HEK293 (cell line): ENCODE measurements around the gene SPO11.

Source experiments
- CTCF ChIA-PET: fragments of 350-600 bp; formaldehyde crosslinking; extraction: SDS; loops from one replicate; lab custom pipeline; 2021; ENCODE audit warnings: antibody characterized with exemption; lab: Yijun Ruan, JAX
- POLR2A ChIA-PET: fragments of 300-600 bp; formaldehyde crosslinking; extraction: SDS; loops from one replicate; lab custom pipeline; 2020; ENCODE audit warnings: antibody characterized with exemption, inconsistent platforms; lab: Yijun Ruan, JAX
- H3K27ac ChIP-seq: fragments of 200-500 bp; sonication (Bioruptor generic); 2 replicates; pipeline ENCODE4 v1.5.1; 2014; ENCODE audit warnings: low read depth, low read length, control low read depth, inconsistent platforms; ENCODE audit errors: extremely low read depth
- H3K36me3 ChIP-seq, 2 experiments: fragments of 200-500 bp in 1 of 2; sonication (Bioruptor generic) in 1 of 2; 1 replicate in 1 of 2; 2 replicates in 1 of 2; pipeline ENCODE4 v1.5.1; 2014 to 2017; ENCODE audit warnings: inconsistent platforms in 2 of 2, low read length in 2 of 2; ENCODE audit not compliant: control insufficient read depth in 2 of 2, insufficient read depth in 1 of 2
- H3K4me1 ChIP-seq: fragments of 200-500 bp; sonication (Bioruptor generic); 2 replicates; pipeline ENCODE4 v1.5.1; 2014; ENCODE audit warnings: mild to moderate bottlenecking, low read length, inconsistent platforms; ENCODE audit not compliant: control insufficient read depth, insufficient read depth
- H3K4me3 ChIP-seq: 2 replicates; pipeline ENCODE4 v1.5.1; 2011; ENCODE audit warnings: low read depth, mild to moderate bottlenecking, control low read depth, low read length, moderate library complexity
- H3K9me3 ChIP-seq: fragments of 200-500 bp; sonication (Bioruptor generic); 2 replicates; pipeline ENCODE4 v1.5.1; 2014; ENCODE audit warnings: low read depth, low read length, inconsistent platforms; ENCODE audit not compliant: control insufficient read depth, insufficient read depth
- KLF9 ChIP-seq: fragments of 450-650 bp; formaldehyde crosslinking; IDR thresholded peaks from 2 replicates; pipeline ENCODE4 v1.5.1; 2016; ENCODE audit warnings: missing biosample characterization, missing genetic modification characterization, low read depth
- PRDM1 ChIP-seq: fragments of 450-650 bp; formaldehyde crosslinking; IDR thresholded peaks from 2 replicates; pipeline ENCODE4; 2016; ENCODE audit warnings: missing biosample characterization, missing genetic modification characterization
- SP7 ChIP-seq: fragments of 450-650 bp; formaldehyde crosslinking; IDR thresholded peaks from 2 replicates; pipeline ENCODE4 v1.5.1; 2016; ENCODE audit warnings: missing biosample characterization, missing genetic modification characterization
- YY2 ChIP-seq: fragments of 450-650 bp; formaldehyde crosslinking; IDR thresholded peaks from 2 replicates; pipeline ENCODE4 v1.5.1; 2016; ENCODE audit warnings: missing biosample characterization, missing genetic modification characterization
- ZBTB48 ChIP-seq: fragments of 450-650 bp; formaldehyde crosslinking; IDR thresholded peaks from 2 replicates; pipeline ENCODE4 v1.5.1; 2016; ENCODE audit warnings: missing biosample characterization, missing genetic modification characterization
- ZFHX2 ChIP-seq: fragments of 450-650 bp; formaldehyde crosslinking; conservative IDR thresholded peaks from 2 replicates; pipeline ENCODE4 v1.5.1; 2016; ENCODE audit warnings: missing biosample characterization, missing genetic modification characterization
- ZFP3 ChIP-seq: fragments of 450-650 bp; formaldehyde crosslinking; IDR thresholded peaks from 2 replicates; pipeline ENCODE4 v1.5.1; 2016; ENCODE audit warnings: low read depth, missing biosample characterization, missing genetic modification characterization
- ZFP69B ChIP-seq: fragments of 450-650 bp; formaldehyde crosslinking; IDR thresholded peaks from 2 replicates; pipeline ENCODE4 v1.5.1; 2016; ENCODE audit warnings: missing biosample characterization, missing genetic modification characterization
- ZIC2 ChIP-seq: fragments of 450-650 bp; formaldehyde crosslinking; IDR thresholded peaks from 2 replicates; pipeline ENCODE4 v1.5.1; 2016; ENCODE audit warnings: missing biosample characterization, missing genetic modification characterization
- ZNF138 ChIP-seq: fragments of 450-650 bp; formaldehyde crosslinking; IDR thresholded peaks from 2 replicates; pipeline ENCODE4 v1.5.1; 2016; ENCODE audit warnings: missing biosample characterization, missing genetic modification characterization, borderline replicate concordance
- ZNF184 ChIP-seq: fragments of 450-650 bp; IDR thresholded peaks from 2 replicates; pipeline ENCODE4 v1.5.1; 2018; ENCODE audit warnings: missing biosample characterization, mild to moderate bottlenecking, missing genetic modification characterization
- ZNF19 ChIP-seq: fragments of 450-650 bp; formaldehyde crosslinking; IDR thresholded peaks from 2 replicates; pipeline ENCODE4; 2016; ENCODE audit warnings: missing biosample characterization, missing genetic modification characterization, low read depth
- ZNF354C ChIP-seq: fragments of 450-650 bp; formaldehyde crosslinking; IDR thresholded peaks from 2 replicates; pipeline ENCODE4 v1.5.1; 2016; ENCODE audit warnings: missing biosample characterization, missing genetic modification characterization, low read depth, borderline replicate concordance
- ZNF433 ChIP-seq: fragments of 450-650 bp; formaldehyde crosslinking; IDR thresholded peaks from 2 replicates; pipeline ENCODE4 v1.5.1; 2016; ENCODE audit warnings: missing biosample characterization, missing genetic modification characterization, low read depth
- ZNF501 ChIP-seq: fragments of 450-650 bp; formaldehyde crosslinking; IDR thresholded peaks from 2 replicates; pipeline ENCODE4 v1.5.1; 2016; ENCODE audit warnings: missing biosample characterization, missing genetic modification characterization
- ZNF529 ChIP-seq: fragments of 450-650 bp; formaldehyde crosslinking; IDR thresholded peaks from 2 replicates; pipeline ENCODE4 v1.5.1; 2017; ENCODE audit warnings: missing genetic modification characterization, missing biosample characterization; ENCODE audit not compliant: insufficient replicate concordance
- TF ChIP-seq, protein P1 (sequence below): IDR thresholded peaks from 2 replicates; pipeline ENCODE4 v1.6.1; 2011; ENCODE audit warnings: mild to moderate bottlenecking, low read depth, low read length, borderline replicate concordance
- TF ChIP-seq, protein P2 (sequence below): fragments of 450-650 bp; formaldehyde crosslinking; IDR thresholded peaks from 2 replicates; pipeline ENCODE4 v1.5.1; 2017; ENCODE audit warnings: missing biosample characterization, mild to moderate bottlenecking, missing genetic modification characterization, moderate library complexity
- TF ChIP-seq, protein P3 (sequence below): fragments of 450-650 bp; formaldehyde crosslinking; conservative IDR thresholded peaks from 2 replicates; pipeline ENCODE4 v1.5.1; 2016; ENCODE audit warnings: low read depth, missing biosample characterization, missing genetic modification characterization

The SPO11 gene

DNA sequence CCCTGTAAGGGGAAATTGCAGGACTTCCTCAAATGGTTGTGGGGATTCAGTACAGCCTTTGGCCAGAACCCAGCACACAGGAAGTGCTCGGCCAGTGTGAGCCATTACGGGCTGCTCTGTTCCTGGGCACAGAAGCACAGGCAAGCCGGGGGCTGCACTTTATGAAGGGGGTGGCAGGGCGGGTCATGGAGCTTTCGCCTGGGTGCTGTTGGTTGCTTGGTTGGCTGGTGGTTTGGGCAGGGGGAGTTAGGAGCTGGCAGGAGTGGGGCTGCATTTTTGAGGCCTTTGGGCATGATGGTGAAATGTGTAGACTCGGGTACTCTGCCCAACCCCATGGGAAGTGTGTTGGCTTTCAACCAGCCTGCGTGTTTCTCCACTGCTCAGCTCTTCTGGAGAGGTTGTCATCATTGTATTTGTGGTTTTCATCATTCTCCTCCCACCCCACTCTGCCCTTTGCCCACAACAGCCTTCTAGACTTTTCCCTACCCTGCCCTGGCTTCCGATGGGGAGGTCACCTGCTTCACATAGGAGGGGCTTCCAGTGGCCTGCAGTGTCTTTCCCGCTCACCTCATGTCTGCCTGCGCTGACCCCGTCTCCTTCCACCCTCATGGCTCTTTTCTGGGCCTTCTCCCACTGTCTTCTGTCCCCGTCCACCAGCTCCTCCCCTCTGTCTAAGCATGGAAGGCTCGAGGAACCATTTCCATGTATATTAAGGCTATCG, 45.5 kb downstream of the SPO11 start:
- peaks cover 29 to 97% of the 10 kb centered on the region in 2 experiments for H3K36me3 ChIP-seq
- TF ChIP-seq ZFP3 (tag by site-specific recombination) (no peak), ZNF138 (tag by site-specific recombination) (no peak), YY2 (tag by site-specific recombination) (no peak), ZNF529 (no peak), ZFP69B (tag by site-specific recombination) (no peak), KLF9 (tag by site-specific recombination) (no peak), SP7 (no peak), ZBTB48 (tag by site-specific recombination) (no peak), ZNF433 (tag by site-specific recombination) (no peak), ZNF19 (tag by site-specific recombination) (no peak), ZFHX2 (tag by site-specific recombination) (no peak), ZNF354C (tag by site-specific recombination) (no peak), PRDM1 (no peak), ZNF184 (no peak)
- TF ChIP-seq, protein P1, sequence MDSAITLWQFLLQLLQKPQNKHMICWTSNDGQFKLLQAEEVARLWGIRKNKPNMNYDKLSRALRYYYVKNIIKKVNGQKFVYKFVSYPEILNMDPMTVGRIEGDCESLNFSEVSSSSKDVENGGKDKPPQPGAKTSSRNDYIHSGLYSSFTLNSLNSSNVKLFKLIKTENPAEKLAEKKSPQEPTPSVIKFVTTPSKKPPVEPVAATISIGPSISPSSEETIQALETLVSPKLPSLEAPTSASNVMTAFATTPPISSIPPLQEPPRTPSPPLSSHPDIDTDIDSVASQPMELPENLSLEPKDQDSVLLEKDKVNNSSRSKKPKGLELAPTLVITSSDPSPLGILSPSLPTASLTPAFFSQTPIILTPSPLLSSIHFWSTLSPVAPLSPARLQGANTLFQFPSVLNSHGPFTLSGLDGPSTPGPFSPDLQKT: no peak
- TF ChIP-seq, protein P2, sequence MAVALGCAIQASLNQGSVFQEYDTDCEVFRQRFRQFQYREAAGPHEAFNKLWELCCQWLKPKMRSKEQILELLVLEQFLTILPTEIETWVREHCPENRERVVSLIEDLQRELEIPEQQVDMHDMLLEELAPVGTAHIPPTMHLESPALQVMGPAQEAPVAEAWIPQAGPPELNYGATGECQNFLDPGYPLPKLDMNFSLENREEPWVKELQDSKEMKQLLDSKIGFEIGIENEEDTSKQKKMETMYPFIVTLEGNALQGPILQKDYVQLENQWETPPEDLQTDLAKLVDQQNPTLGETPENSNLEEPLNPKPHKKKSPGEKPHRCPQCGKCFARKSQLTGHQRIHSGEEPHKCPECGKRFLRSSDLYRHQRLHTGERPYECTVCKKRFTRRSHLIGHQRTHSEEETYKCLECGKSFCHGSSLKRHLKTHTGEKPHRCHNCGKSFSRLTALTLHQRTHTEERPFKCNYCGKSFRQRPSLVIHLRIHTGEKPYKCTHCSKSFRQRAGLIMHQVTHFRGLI: no peak
- TF ChIP-seq, protein P3, sequence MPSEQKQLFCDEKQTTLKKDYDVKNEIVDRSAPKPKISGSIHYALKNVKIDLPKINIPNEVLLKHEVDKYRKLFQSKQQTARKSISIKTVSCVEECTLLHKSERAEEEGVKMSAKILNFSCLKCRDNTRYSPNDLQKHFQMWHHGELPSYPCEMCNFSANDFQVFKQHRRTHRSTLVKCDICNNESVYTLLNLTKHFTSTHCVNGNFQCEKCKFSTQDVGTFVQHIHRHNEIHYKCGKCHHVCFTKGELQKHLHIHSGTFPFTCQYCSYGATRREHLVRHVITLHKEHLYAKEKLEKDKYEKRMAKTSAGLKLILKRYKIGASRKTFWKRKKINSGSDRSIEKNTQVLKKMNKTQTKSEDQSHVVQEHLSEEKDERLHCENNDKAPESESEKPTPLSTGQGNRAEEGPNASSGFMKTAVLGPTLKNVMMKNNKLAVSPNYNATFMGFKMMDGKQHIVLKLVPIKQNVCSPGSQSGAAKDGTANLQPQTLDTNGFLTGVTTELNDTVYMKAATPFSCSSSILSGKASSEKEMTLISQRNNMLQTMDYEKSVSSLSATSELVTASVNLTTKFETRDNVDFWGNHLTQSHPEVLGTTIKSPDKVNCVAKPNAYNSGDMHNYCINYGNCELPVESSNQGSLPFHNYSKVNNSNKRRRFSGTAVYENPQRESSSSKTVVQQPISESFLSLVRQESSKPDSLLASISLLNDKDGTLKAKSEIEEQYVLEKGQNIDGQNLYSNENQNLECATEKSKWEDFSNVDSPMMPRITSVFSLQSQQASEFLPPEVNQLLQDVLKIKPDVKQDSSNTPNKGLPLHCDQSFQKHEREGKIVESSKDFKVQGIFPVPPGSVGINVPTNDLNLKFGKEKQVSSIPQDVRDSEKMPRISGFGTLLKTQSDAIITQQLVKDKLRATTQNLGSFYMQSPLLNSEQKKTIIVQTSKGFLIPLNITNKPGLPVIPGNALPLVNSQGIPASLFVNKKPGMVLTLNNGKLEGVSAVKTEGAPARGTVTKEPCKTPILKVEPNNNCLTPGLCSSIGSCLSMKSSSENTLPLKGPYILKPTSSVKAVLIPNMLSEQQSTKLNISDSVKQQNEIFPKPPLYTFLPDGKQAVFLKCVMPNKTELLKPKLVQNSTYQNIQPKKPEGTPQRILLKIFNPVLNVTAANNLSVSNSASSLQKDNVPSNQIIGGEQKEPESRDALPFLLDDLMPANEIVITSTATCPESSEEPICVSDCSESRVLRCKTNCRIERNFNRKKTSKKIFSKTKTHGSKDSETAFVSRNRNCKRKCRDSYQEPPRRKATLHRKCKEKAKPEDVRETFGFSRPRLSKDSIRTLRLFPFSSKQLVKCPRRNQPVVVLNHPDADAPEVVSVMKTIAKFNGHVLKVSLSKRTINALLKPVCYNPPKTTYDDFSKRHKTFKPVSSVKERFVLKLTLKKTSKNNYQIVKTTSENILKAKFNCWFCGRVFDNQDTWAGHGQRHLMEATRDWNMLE (tag by site-specific recombination): no peak
- CTCF ChIA-PET: interaction anchor here (1.1 kb wide), 1 partner anchor 28 kb away, joined by 3 read pairs; no protein-coding TSS in a partner anchor
- no peaks in the 10 kb centered on the region for H3K4me1 ChIP-seq
- no peak overlapping the region for H3K4me3 ChIP-seq
- H3K9me3 ChIP-seq: no peaks in the 10 kb centered on the region
- no peak overlapping the region for H3K27ac ChIP-seq
- POLR2A ChIA-PET: no interaction called here

DNA sequence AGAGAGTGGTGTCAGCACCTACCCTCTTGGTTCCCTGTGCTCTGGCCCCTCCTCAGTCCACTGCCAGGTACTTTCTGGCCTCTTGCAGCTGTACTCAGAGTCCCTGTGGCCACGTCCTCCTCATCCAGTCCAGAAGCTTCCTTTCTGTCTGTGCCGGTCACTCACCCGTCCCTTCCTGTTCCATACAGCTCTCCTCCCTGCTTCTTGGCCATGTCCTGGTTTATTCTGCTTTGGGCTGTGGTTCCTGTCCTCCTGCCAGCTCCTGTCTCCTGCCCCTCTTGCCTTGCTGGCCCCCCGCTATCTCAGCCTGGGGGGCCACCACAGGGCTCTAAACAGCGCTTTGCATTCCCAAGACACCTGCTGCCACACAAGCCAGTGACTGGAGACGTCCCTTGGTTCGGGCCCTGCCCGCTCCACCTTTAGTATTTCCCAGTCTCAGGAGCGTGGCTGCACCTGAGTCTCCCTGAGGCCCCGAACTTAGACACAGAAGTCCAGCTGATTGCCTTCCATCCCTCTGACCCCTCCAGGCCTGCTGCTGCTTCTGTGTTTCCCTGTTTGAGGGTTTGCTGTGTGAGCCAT, 46.1 kb downstream of the SPO11 start:
- no peak overlapping the region for H3K4me3 ChIP-seq
- ChIA-PET POLR2A (no interaction called here), CTCF (interaction anchor here (0.7 to 1.1 kb wide), 2 partner anchors 29 to 100 kb away, joined by 3 read pairs; no protein-coding TSS in a partner anchor)
- H3K27ac ChIP-seq: no peak overlapping the region
- TF ChIP-seq ZIC2 (tag by site-specific recombination) (peak; percentile 37), ZNF501 (tag by site-specific recombination) (no peak)
- no peaks in the 10 kb centered on the region for H3K4me1 ChIP-seq
- H3K36me3 ChIP-seq: peaks cover 28 to 97% of the 10 kb centered on the region in 2 experiments
- no peaks in the 10 kb centered on the region for H3K9me3 ChIP-seq
